NCI-H1694 (cell line): ENCODE results near the gene CDCA7L.
"Not testable (repeated sequence)": the region's sequence is repeated elsewhere in the genome, so short reads cannot be mapped to it uniquely, and the experiment has no call there.

Source experiments
- DNase-seq: peaks from one replicate; lab custom pipeline; 2025; lab: John Stamatoyannopoulos, UW

CDCA7L gene

GRCh38 chr7:21903020-21903786 lies 42.5 kb downstream of the CDCA7L start:
- no peak for DNase-seq

GRCh38 chr7:21902240-21902639 lies 43.5 kb downstream of the CDCA7L start:
- DNase-seq = no peak

- DNase-seq = no peak
Measured at GRCh38 chr7:21898265-21898930, 47.3 kb downstream of the CDCA7L start.

GRCh38 chr7:21893401-21893800 lies 52.3 kb downstream of the CDCA7L start:
- DNase-seq = no peak

GRCh38 chr7:21891291-21891690 lies 54.4 kb downstream of the CDCA7L start:
- DNase-seq = no peak

- no peak for DNase-seq
Measured at GRCh38 chr7:21887779-21888178, 57.9 kb downstream of the CDCA7L start.

- no peak for DNase-seq
Measured at GRCh38 chr7:21887353-21887752, 58.3 kb downstream of the CDCA7L start.

GRCh38 chr7:21886396-21886795 lies 59.3 kb downstream of the CDCA7L start:
- no peak for DNase-seq

- no peak for DNase-seq
Measured at GRCh38 chr7:21884496-21884895, 61.2 kb downstream of the CDCA7L start.

- not testable (repeated sequence) for DNase-seq
Measured at GRCh38 chr7:21883501-21883900, 62.2 kb downstream of the CDCA7L start.

- DNase-seq = no peak
Measured at GRCh38 chr7:21883069-21883468, 62.6 kb downstream of the CDCA7L start.

GRCh38 chr7:21869785-21870402 lies 75.8 kb downstream of the CDCA7L start:
- no peak for DNase-seq

- DNase-seq = no peak
Measured at GRCh38 chr7:21868576-21868850, 77.2 kb downstream of the CDCA7L start.

- DNase-seq = no peak
Measured at GRCh38 chr7:21867816-21868575, 77.7 kb downstream of the CDCA7L start.

- no peak for DNase-seq
Measured at GRCh38 chr7:21867226-21867625, 78.5 kb downstream of the CDCA7L start.

GRCh38 chr7:21866731-21867130 lies 79.0 kb downstream of the CDCA7L start:
- DNase-seq = no peak

GRCh38 chr7:21865631-21866204 lies 80.0 kb downstream of the CDCA7L start:
- DNase-seq = not testable (repeated sequence)

GRCh38 chr7:21851559-21851967 lies 94.1 kb downstream of the CDCA7L start:
- DNase-seq = no peak
